ENCODE measurements around the gene CCNG1. TPM values are rescaled to one million over a fixed set of nuclear protein-coding genes. Genes with fewer than 3 reads are reported as not detected.

Gene CCNG1
- polyA plus RNA-seq, 3 donors, result 13.1 to 48.9 (median 46.0) TPM

DNA sequence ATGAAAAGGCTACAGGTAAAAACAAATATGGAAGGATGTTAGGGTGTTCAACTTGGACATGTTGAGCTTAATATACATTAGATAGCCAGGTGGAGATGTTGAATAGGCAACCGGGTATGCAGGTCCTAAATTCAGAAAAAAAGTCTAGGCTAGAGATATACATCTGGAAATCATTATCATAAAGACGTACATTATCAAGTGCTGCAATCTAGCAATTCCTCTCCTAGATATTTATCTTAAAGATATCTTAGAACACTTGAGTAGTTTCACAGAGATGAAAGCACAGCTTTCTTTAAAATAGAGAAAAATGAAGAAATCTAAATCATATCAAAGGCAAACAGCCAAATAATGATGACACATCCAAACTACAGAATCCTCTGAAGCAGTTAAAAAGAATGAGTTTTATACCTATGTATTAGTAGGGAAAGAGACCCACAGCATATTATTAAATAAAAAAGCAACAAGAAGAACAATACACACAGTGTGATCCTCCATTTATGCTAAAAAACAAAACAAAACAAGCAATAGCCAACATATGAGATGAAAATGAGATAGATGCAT lies 18.7 kb downstream of the CCNG1 start:
- no peak overlapping the region for H3K4me3 Mint-ChIP-seq
- no peak for DNase-seq
- H3K4me1 ChIP-seq (ENCODE audit: control insufficient read depth in 1 of 2, insufficient read depth in 2 of 2, low read length in 2 of 2), result peaks cover 14 to 19% of the 10 kb centered on the region in 2 donors
- H3K4me3 ChIP-seq (replicated peaks in 1 of 3; ENCODE audit: low read depth in 2 of 3, low read length in 3 of 3), result no peak overlapping the region
- no CpG with 5 or more reads among the region's 2 CpGs for WGBS (ENCODE audit: insufficient coverage)
- H3K27me3 ChIP-seq (ENCODE audit: control insufficient read depth in 2 of 2, insufficient read depth in 2 of 2, low read length in 2 of 2), result no peaks in the 10 kb centered on the region
- H3K36me3 ChIP-seq (replicated peaks in 1 of 2; ENCODE audit: control insufficient read depth in 1 of 2, insufficient read depth in 2 of 2, low read length in 2 of 2), result peaks cover 24 to 49% of the 10 kb centered on the region in 2 donors
- TF ChIP-seq, protein P1, sequence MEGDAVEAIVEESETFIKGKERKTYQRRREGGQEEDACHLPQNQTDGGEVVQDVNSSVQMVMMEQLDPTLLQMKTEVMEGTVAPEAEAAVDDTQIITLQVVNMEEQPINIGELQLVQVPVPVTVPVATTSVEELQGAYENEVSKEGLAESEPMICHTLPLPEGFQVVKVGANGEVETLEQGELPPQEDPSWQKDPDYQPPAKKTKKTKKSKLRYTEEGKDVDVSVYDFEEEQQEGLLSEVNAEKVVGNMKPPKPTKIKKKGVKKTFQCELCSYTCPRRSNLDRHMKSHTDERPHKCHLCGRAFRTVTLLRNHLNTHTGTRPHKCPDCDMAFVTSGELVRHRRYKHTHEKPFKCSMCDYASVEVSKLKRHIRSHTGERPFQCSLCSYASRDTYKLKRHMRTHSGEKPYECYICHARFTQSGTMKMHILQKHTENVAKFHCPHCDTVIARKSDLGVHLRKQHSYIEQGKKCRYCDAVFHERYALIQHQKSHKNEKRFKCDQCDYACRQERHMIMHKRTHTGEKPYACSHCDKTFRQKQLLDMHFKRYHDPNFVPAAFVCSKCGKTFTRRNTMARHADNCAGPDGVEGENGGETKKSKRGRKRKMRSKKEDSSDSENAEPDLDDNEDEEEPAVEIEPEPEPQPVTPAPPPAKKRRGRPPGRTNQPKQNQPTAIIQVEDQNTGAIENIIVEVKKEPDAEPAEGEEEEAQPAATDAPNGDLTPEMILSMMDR (IDR thresholded peaks at IDR 0.05), result no peak
- H3K9ac ChIP-seq (ENCODE audit: insufficient read depth, low read length, poor library complexity, severe bottlenecking), result no peak overlapping the region
- H4K20me1 ChIP-seq (ENCODE audit: insufficient read depth, low read length), result no peaks in the 10 kb centered on the region
- no peak overlapping the region for H3K27ac Mint-ChIP-seq
- H3K27ac ChIP-seq (ENCODE audit: low read depth in 1 of 2, low read length in 2 of 2), result no peak overlapping the region
- no peak overlapping the region for H2AFZ ChIP-seq (ENCODE audit: insufficient read depth, low read depth, low read length, poor library complexity, severe bottlenecking)
- H3K27me3 Mint-ChIP-seq (ENCODE audit: low read depth in 3 of 3), result peaks cover 0 to 4% (median 0%) of the 10 kb centered on the region in 3 donors
- H3K9me3 ChIP-seq (replicated peaks in 1 of 2; ENCODE audit: control insufficient read depth in 1 of 2, insufficient read depth in 1 of 2, low read length in 2 of 2), result no peaks in the 10 kb centered on the region
- intact Hi-C loops (cut with micrococcal nuclease), result no loop called here
- H3K36me3 Mint-ChIP-seq, result peaks cover 34 to 40% of the 10 kb centered on the region in 2 donors
- peaks cover 14% of the 10 kb centered on the region for H3K4me1 Mint-ChIP-seq
- peaks cover 35% of the 10 kb centered on the region for H3K79me2 ChIP-seq (ENCODE audit: insufficient read depth, low read length)
- H3K9me3 Mint-ChIP-seq, result peaks cover 0 to 1% (median 0%) of the 10 kb centered on the region in 7 donors
- H3K4me2 ChIP-seq (replicated peaks; ENCODE audit: extremely low read depth, low read length, poor library complexity, severe bottlenecking), result no peak overlapping the region

DNA sequence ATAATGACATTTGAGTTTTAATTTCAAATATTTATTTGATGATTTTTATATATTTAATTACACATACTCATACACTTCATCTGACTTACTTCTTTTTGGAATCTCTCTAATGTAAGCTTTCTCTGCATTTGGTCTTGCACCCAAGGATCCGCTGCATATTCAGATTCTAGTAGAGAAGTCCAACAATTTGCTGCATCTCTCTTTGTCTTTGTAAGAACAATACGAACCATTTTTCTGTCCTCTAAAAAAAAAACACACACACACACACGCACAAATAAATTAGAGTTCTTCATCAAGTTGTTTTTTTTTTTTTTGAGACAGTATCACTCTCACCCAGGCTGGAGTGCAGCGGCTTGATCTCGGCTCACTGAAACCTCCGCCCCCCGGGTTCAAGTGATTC lies 19.4 kb downstream of the CCNG1 start:
- peaks cover 0 to 1% (median 0%) of the 10 kb centered on the region in 7 donors for H3K9me3 Mint-ChIP-seq
- Histone ChIP-seq H2AFZ (ENCODE audit: insufficient read depth, low read depth, low read length, poor library complexity, severe bottlenecking) (no peak overlapping the region), H4K20me1 (ENCODE audit: insufficient read depth, low read length) (no peaks in the 10 kb centered on the region), H3K27ac (ENCODE audit: low read depth in 1 of 2, low read length in 2 of 2) (no peak overlapping the region), H3K9ac (ENCODE audit: insufficient read depth, low read length, poor library complexity, severe bottlenecking) (no peak overlapping the region), H3K79me2 (ENCODE audit: insufficient read depth, low read length) (peaks cover 43% of the 10 kb centered on the region), H3K4me1 (ENCODE audit: control insufficient read depth in 1 of 2, insufficient read depth in 2 of 2, low read length in 2 of 2) (peaks cover 16 to 23% of the 10 kb centered on the region in 2 donors), H3K27me3 (ENCODE audit: control insufficient read depth in 2 of 2, insufficient read depth in 2 of 2, low read length in 2 of 2) (no peaks in the 10 kb centered on the region), H3K9me3 (replicated peaks in 1 of 2; ENCODE audit: control insufficient read depth in 1 of 2, insufficient read depth in 1 of 2, low read length in 2 of 2) (no peaks in the 10 kb centered on the region), H3K36me3 (replicated peaks in 1 of 2; ENCODE audit: control insufficient read depth in 1 of 2, insufficient read depth in 2 of 2, low read length in 2 of 2) (peaks cover 23 to 43% of the 10 kb centered on the region in 2 donors), H3K4me2 (replicated peaks; ENCODE audit: extremely low read depth, low read length, poor library complexity, severe bottlenecking) (no peak overlapping the region), H3K4me3 (replicated peaks in 1 of 3; ENCODE audit: low read depth in 2 of 3, low read length in 3 of 3) (no peak overlapping the region)
- WGBS (ENCODE audit: insufficient coverage), result 100% methylated on average over 1 of the region's 7 CpGs
- peak overlapping the region in 3 of 7 donors; percentile 7 to 23 (median 10) for H3K27ac Mint-ChIP-seq
- H3K36me3 Mint-ChIP-seq, result peaks cover 29 to 32% of the 10 kb centered on the region in 2 donors
- H3K27me3 Mint-ChIP-seq (ENCODE audit: low read depth in 3 of 3), result peaks cover 0 to 4% (median 0%) of the 10 kb centered on the region in 3 donors
- no peak overlapping the region for H3K4me3 Mint-ChIP-seq
- H3K4me1 Mint-ChIP-seq, result peaks cover 19% of the 10 kb centered on the region
- TF ChIP-seq, protein P1 (IDR thresholded peaks at IDR 0.05), result no peak
- DNase-seq, result no peak
- intact Hi-C loops (cut with micrococcal nuclease), result no loop called here

All from CD14-positive monocyte (primary cell).